Mammary epithelial cell (primary cell): ENCODE measurements around the gene CEP89.

ENCODE experiments used
- CTCF ChIP-seq, 2 donors: IDR thresholded peaks in 1 of 2; conservative IDR thresholded peaks in 1 of 2; 2 replicates each; pipeline ENCODE4 v1.5.1; 2011 to 2012; ENCODE audit warnings: inconsistent platforms in 2 of 2, low read length in 2 of 2, mild to moderate bottlenecking in 2 of 2, control low read depth in 1 of 2, low read depth in 1 of 2; ENCODE audit not compliant: insufficient read depth in 1 of 2; ENCODE audit errors: extremely low read depth in 1 of 2
- EZH2 ChIP-seq: IDR thresholded peaks from 2 replicates; pipeline ENCODE4 v1.6.1; 2012; ENCODE audit warnings: low read length, inconsistent platforms, borderline replicate concordance

GRCh38 chr19:32910874-32911273, 60.9 kb downstream of the CEP89 start:
- TF ChIP-seq CTCF (conservative IDR thresholded peaks at IDR 0.05 in 1 of 2, IDR thresholded peaks at IDR 0.05 in 1 of 2; ENCODE audit: extremely low read depth in 1 of 2, insufficient read depth in 1 of 2, low read depth in 1 of 2, low read length in 2 of 2): no peak
- TF ChIP-seq EZH2: no peak
